Activated naive CD4-positive, alpha-beta T cell treated with anti-CD3 and anti-CD28 coated beads, Interleukin-2, amount 50 U/mL, for 24 hours (primary cell): Measurements from ENCODE around the gene KIAA1143.
A peak's percentile ranks its signal among the peaks of the same experiment; 100 is the strongest.

ENCODE experiments used
- H3K27ac Mint-ChIP-seq: one replicate; pipeline ENCODE4 v1.8.0; 2021; ENCODE audit warnings: mild to moderate bottlenecking, mixed read lengths
- H3K27me3 Mint-ChIP-seq: one replicate; pipeline ENCODE4 v1.8.0; 2021; ENCODE audit warnings: mixed read lengths
- H3K36me3 Mint-ChIP-seq: one replicate; pipeline ENCODE4 v1.8.0; 2021; ENCODE audit warnings: mixed read lengths
- H3K4me1 Mint-ChIP-seq: one replicate; pipeline ENCODE4 v1.8.0; 2021; ENCODE audit warnings: mixed read lengths
- H3K4me3 Mint-ChIP-seq: one replicate; pipeline ENCODE4 v1.8.0; 2021; ENCODE audit warnings: mild to moderate bottlenecking, mixed read lengths
- H3K9me3 Mint-ChIP-seq: one replicate; pipeline ENCODE4 v1.8.0; 2021; ENCODE audit warnings: mixed read lengths

Gene KIAA1143

GRCh38 chr3:44761424-44762169 lies at the start of gene KIAA1143, which contains the start of gene KIF15:
KIAA1143 (minus strand) TSS chr3:44761619; CDS start chr3:44761602, 17 bp downstream.
KIF15 (plus strand) TSS chr3:44761794; CDS start chr3:44761866, 72 bp downstream.
- peak within 1 kb of the TSS; percentile 95 for H3K27ac Mint-ChIP-seq
- peaks cover 22% of the 10 kb centered on the region for H3K36me3 Mint-ChIP-seq
- H3K4me3 Mint-ChIP-seq: peak within 1 kb of the TSS; percentile 91

GRCh38 chr3:44805960-44806359 lies 44.5 kb upstream of the KIAA1143 start:
- H3K4me3 Mint-ChIP-seq: no peak overlapping the region
- no peaks in the 10 kb centered on the region for H3K27me3 Mint-ChIP-seq
- H3K36me3 Mint-ChIP-seq: no peaks in the 10 kb centered on the region
- H3K9me3 Mint-ChIP-seq: no peaks in the 10 kb centered on the region
- H3K27ac Mint-ChIP-seq: no peak overlapping the region
- H3K4me1 Mint-ChIP-seq: no peaks in the 10 kb centered on the region

More at GRCh38 chr3:44761424-44762169, at the start of gene KIAA1143, which contains the start of gene KIF15:
- Mint-ChIP-seq H3K4me1 (peaks cover 30% of the 10 kb centered on the region), H3K27me3 (no peaks in the 10 kb centered on the region), H3K9me3 (peaks cover 9% of the 10 kb centered on the region)

- Mint-ChIP-seq H3K27ac (no peak overlapping the region), H3K36me3 (no peaks in the 10 kb centered on the region), H3K27me3 (no peaks in the 10 kb centered on the region)
Observed at GRCh38 chr3:44803298-44803697, 41.9 kb upstream of the KIAA1143 start.

GRCh38 chr3:44802011-44802410 lies 40.6 kb upstream of the KIAA1143 start:
- Mint-ChIP-seq H3K9me3 (no peaks in the 10 kb centered on the region), H3K27ac (no peak overlapping the region), H3K4me1 (no peaks in the 10 kb centered on the region), H3K27me3 (no peaks in the 10 kb centered on the region), H3K36me3 (no peaks in the 10 kb centered on the region), H3K4me3 (no peak overlapping the region)

More at GRCh38 chr3:44803298-44803697, 41.9 kb upstream of the KIAA1143 start:
- H3K4me1 Mint-ChIP-seq: no peaks in the 10 kb centered on the region
- no peak overlapping the region for H3K4me3 Mint-ChIP-seq
- H3K9me3 Mint-ChIP-seq: no peaks in the 10 kb centered on the region

GRCh38 chr3:44795197-44795596 lies 33.8 kb upstream of the KIAA1143 start:
- H3K27me3 Mint-ChIP-seq: no peaks in the 10 kb centered on the region
- no peak overlapping the region for H3K4me3 Mint-ChIP-seq
- no peaks in the 10 kb centered on the region for H3K9me3 Mint-ChIP-seq
- no peaks in the 10 kb centered on the region for H3K4me1 Mint-ChIP-seq
- no peak overlapping the region for H3K27ac Mint-ChIP-seq
- no peaks in the 10 kb centered on the region for H3K36me3 Mint-ChIP-seq

- no peaks in the 10 kb centered on the region for H3K36me3 Mint-ChIP-seq
Observed at GRCh38 chr3:44782891-44783290, 21.5 kb upstream of the KIAA1143 start.

GRCh38 chr3:44772099-44772442 lies 10.7 kb upstream of the KIAA1143 start:
- Mint-ChIP-seq H3K4me3 (no peak overlapping the region), H3K27ac (no peak overlapping the region), H3K9me3 (no peaks in the 10 kb centered on the region), H3K4me1 (no peaks in the 10 kb centered on the region), H3K36me3 (peaks cover 6% of the 10 kb centered on the region), H3K27me3 (no peaks in the 10 kb centered on the region)

More at GRCh38 chr3:44782891-44783290, 21.5 kb upstream of the KIAA1143 start:
- no peak overlapping the region for H3K4me3 Mint-ChIP-seq
- H3K9me3 Mint-ChIP-seq: no peaks in the 10 kb centered on the region
- H3K27ac Mint-ChIP-seq: no peak overlapping the region
- no peaks in the 10 kb centered on the region for H3K27me3 Mint-ChIP-seq
- H3K4me1 Mint-ChIP-seq: no peaks in the 10 kb centered on the region

- no peaks in the 10 kb centered on the region for H3K9me3 Mint-ChIP-seq
- H3K27ac Mint-ChIP-seq: no peak overlapping the region
- H3K4me1 Mint-ChIP-seq: no peaks in the 10 kb centered on the region
- peaks cover 7% of the 10 kb centered on the region for H3K36me3 Mint-ChIP-seq
- no peaks in the 10 kb centered on the region for H3K27me3 Mint-ChIP-seq
- no peak overlapping the region for H3K4me3 Mint-ChIP-seq
Observed at GRCh38 chr3:44771424-44772098, 10.1 kb upstream of the KIAA1143 start.

- H3K9me3 Mint-ChIP-seq: no peaks in the 10 kb centered on the region
- H3K27me3 Mint-ChIP-seq: no peaks in the 10 kb centered on the region
- no peak overlapping the region for H3K4me3 Mint-ChIP-seq
- H3K4me1 Mint-ChIP-seq: peaks cover 12% of the 10 kb centered on the region
- no peak overlapping the region for H3K27ac Mint-ChIP-seq
- H3K36me3 Mint-ChIP-seq: peaks cover 9% of the 10 kb centered on the region
Observed at GRCh38 chr3:44764248-44764647, 2.8 kb upstream of the KIAA1143 start.

- Mint-ChIP-seq H3K36me3 (peaks cover 18% of the 10 kb centered on the region), H3K9me3 (peaks cover 2% of the 10 kb centered on the region), H3K4me3 (peak overlapping the region; percentile 91), H3K27ac (peak overlapping the region; percentile 71), H3K4me1 (peaks cover 23% of the 10 kb centered on the region), H3K27me3 (no peaks in the 10 kb centered on the region)
Observed at GRCh38 chr3:44762690-44763089, 1.3 kb upstream of the KIAA1143 start.

- H3K4me3 Mint-ChIP-seq: peak overlapping the region; percentile 91
- H3K36me3 Mint-ChIP-seq: peaks cover 22% of the 10 kb centered on the region
- H3K4me1 Mint-ChIP-seq: peaks cover 27% of the 10 kb centered on the region
- H3K9me3 Mint-ChIP-seq: peaks cover 7% of the 10 kb centered on the region
- H3K27me3 Mint-ChIP-seq: no peaks in the 10 kb centered on the region
- peak overlapping the region; percentile 71 for H3K27ac Mint-ChIP-seq
Observed at GRCh38 chr3:44762170-44762677, 805 bp upstream of the KIAA1143 start.

- H3K4me3 Mint-ChIP-seq: peak overlapping the region; percentile 91
- peak overlapping the region; percentile 95 for H3K27ac Mint-ChIP-seq
- no peaks in the 10 kb centered on the region for H3K27me3 Mint-ChIP-seq
- peaks cover 30% of the 10 kb centered on the region for H3K4me1 Mint-ChIP-seq
- peaks cover 9% of the 10 kb centered on the region for H3K9me3 Mint-ChIP-seq
- peaks cover 25% of the 10 kb centered on the region for H3K36me3 Mint-ChIP-seq
Observed at GRCh38 chr3:44761101-44761423, 357 bp downstream of the KIAA1143 start.

- H3K9me3 Mint-ChIP-seq: peaks cover 34% of the 10 kb centered on the region
Observed at GRCh38 chr3:44734646-44735168, 26.7 kb downstream of the KIAA1143 start.

GRCh38 chr3:44729384-44729910 lies 32.0 kb downstream of the KIAA1143 start, which contains the start of gene ZNF501:
ZNF501 (plus strand) TSS chr3:44729635; CDS start chr3:44734422, 4,787 bp downstream.
- peak within 1 kb of the TSS; percentile 97 for H3K4me3 Mint-ChIP-seq
- H3K27me3 Mint-ChIP-seq: no peaks in the 10 kb centered on the region
- peaks cover 14% of the 10 kb centered on the region for H3K4me1 Mint-ChIP-seq
- peaks cover 53% of the 10 kb centered on the region for H3K36me3 Mint-ChIP-seq
- H3K9me3 Mint-ChIP-seq: peaks cover 28% of the 10 kb centered on the region
- peak within 1 kb of the TSS; percentile 86 for H3K27ac Mint-ChIP-seq

More at GRCh38 chr3:44734646-44735168, 26.7 kb downstream of the KIAA1143 start:
- H3K4me3 Mint-ChIP-seq: no peak overlapping the region
- H3K27me3 Mint-ChIP-seq: no peaks in the 10 kb centered on the region
- H3K4me1 Mint-ChIP-seq: peaks cover 5% of the 10 kb centered on the region
- H3K27ac Mint-ChIP-seq: no peak overlapping the region
- peaks cover 48% of the 10 kb centered on the region for H3K36me3 Mint-ChIP-seq

- H3K36me3 Mint-ChIP-seq: peaks cover 48% of the 10 kb centered on the region
Observed at GRCh38 chr3:44722103-44722401, 39.4 kb downstream of the KIAA1143 start.

More at GRCh38 chr3:44722103-44722401, 39.4 kb downstream of the KIAA1143 start:
- Mint-ChIP-seq H3K27me3 (peaks cover 1% of the 10 kb centered on the region), H3K4me3 (no peak overlapping the region), H3K27ac (no peak overlapping the region), H3K4me1 (no peaks in the 10 kb centered on the region), H3K9me3 (peaks cover 23% of the 10 kb centered on the region)
